ENCODE results near the gene DSC3.

GRCh38 chr18:30967701-30968100 is 74.8 kb downstream of the DSC3 start:
- TF ChIP-seq POLR2A (IDR thresholded peaks at IDR 0.05; ENCODE audit: extremely low read depth, insufficient read length) (no peak), MAX (IDR thresholded peaks at IDR 0.05; ENCODE audit: low read depth, low read length) (no peak), CTCF (IDR thresholded peaks at IDR 0.05; ENCODE audit: low read depth, low read length) (no peak), MYC (IDR thresholded peaks at IDR 0.05; ENCODE audit: low read depth, low read length) (no peak)
